ENCODE results near the gene DOCK10. TPM values are rescaled to one million over a fixed set of nuclear protein-coding genes. Genes with fewer than 3 reads are reported as not detected.

Gene DOCK10
- total RNA-seq, 1 donor from 2014 or later = 2.5 TPM

GRCh38 chr2:224722250-224722649, 320.0 kb downstream of the DOCK10 start:
- peak; percentile 67 for DNase-seq (ENCODE audit: low read depth)

- DNase-seq (ENCODE audit: low read depth) = peak; percentile 15
These were observed 325.3 kb downstream of the DOCK10 start for GRCh38 chr2:224716921-224717320.

GRCh38 chr2:224716201-224716600, 326.1 kb downstream of the DOCK10 start, which contains the start of gene CCDC195:
CCDC195 (minus strand) TSS chr2:224716365; CDS start chr2:224716365, 0 bp downstream.
- DNase-seq (ENCODE audit: low read depth) = no peak
